Panc1 (cell line): ENCODE measurements around the gene LPA. TPM values are rescaled to one million over a fixed set of nuclear protein-coding genes. Genes with fewer than 3 reads are reported as not detected.

Source experiments
- ATAC-seq: fragments of 200-7000 bp; cut with Tn5 transposase; 2 replicates; pipeline ENCODE4 v1.9.1; 2020; ENCODE audit warnings: mild to moderate bottlenecking, moderate library complexity
- BruUV-seq: library from RNA; stranded (reverse); fragments of 400-500 nt; replicated peaks from 2 replicates; lab custom pipeline; 2021; lab: Mats Ljungman, UMichigan
- CTCF ChIA-PET: fragments of 300-600 bp; sonication (Branson Sonifier 250); formaldehyde crosslinking; loops from one replicate; lab custom pipeline; 2022; ENCODE audit warnings: antibody characterized with exemption; lab: Charles Lee
- POLR2A ChIA-PET: fragments of 300-600 bp; sonication (Branson Sonifier 250); formaldehyde crosslinking; loops from one replicate; lab custom pipeline; 2022; ENCODE audit warnings: antibody characterized with exemption; lab: Charles Lee
- DNase-seq: peaks from one replicate; pipeline ENCODE4 v3.0.0-alpha.2; 2010; ENCODE audit warnings: low read depth, low spot score
- H3K27ac ChIP-seq: 2 replicates; pipeline ENCODE4 v1.5.1; 2011; ENCODE audit warnings: mild to moderate bottlenecking, low read length, inconsistent platforms
- H3K27me3 ChIP-seq: fragments of 200-500 bp; sonication (Bioruptor generic); 2 replicates; pipeline ENCODE4 v1.6.0; 2014; ENCODE audit warnings: low read length, inconsistent platforms; ENCODE audit not compliant: control insufficient read depth, insufficient read depth
- H3K36me3 ChIP-seq: fragments of 200-500 bp; sonication (Bioruptor generic); 2 replicates; pipeline ENCODE4 v1.5.1; 2014; ENCODE audit warnings: inconsistent platforms, mild to moderate bottlenecking, low read length, moderate library complexity; ENCODE audit not compliant: control insufficient read depth, insufficient read depth
- H3K4me1 ChIP-seq: 2 replicates; pipeline ENCODE4 v1.5.1; 2011; ENCODE audit warnings: inconsistent platforms, mild to moderate bottlenecking, low read length, moderate library complexity; ENCODE audit not compliant: control insufficient read depth, insufficient read depth
- H3K4me3 ChIP-seq, 2 experiments: 2 replicates each; pipeline ENCODE4 v1.5.1; 2011 to 2012; ENCODE audit warnings: low read depth in 2 of 2, low read length in 2 of 2, mild to moderate bottlenecking in 2 of 2, inconsistent platforms in 1 of 2, moderate library complexity in 1 of 2
- H3K9me3 ChIP-seq: fragments of 200-500 bp; sonication (Bioruptor generic); 2 replicates; pipeline ENCODE4 v1.5.1; 2014; ENCODE audit warnings: low read depth, mild to moderate bottlenecking, inconsistent platforms, low read length, moderate library complexity; ENCODE audit not compliant: control insufficient read depth, insufficient read depth
- POLR2AphosphoS5 ChIP-seq: IDR thresholded peaks from 2 replicates; pipeline ENCODE4 v1.6.1; 2012; ENCODE audit warnings: mild to moderate bottlenecking, low read depth, low read length, moderate library complexity
- REST ChIP-seq, 2 experiments: IDR thresholded peaks; 2 replicates each; pipeline ENCODE4 v1.6.1; 2011 to 2012; ENCODE audit warnings: low read depth in 2 of 2, control low read depth in 1 of 2, low read length in 1 of 2, mild to moderate bottlenecking in 1 of 2, moderate library complexity in 1 of 2; ENCODE audit not compliant: insufficient read depth in 1 of 2
- SIN3A ChIP-seq: IDR thresholded peaks from 2 replicates; pipeline ENCODE4 v1.6.1; 2012; ENCODE audit warnings: low read depth, mild to moderate bottlenecking, low read length, moderate library complexity, borderline replicate concordance; ENCODE audit not compliant: insufficient read depth
- TCF7L2 ChIP-seq: IDR thresholded peaks from 2 replicates; pipeline ENCODE4 v1.6.1; 2011; ENCODE audit warnings: mild to moderate bottlenecking, low read depth, low read length, inconsistent platforms
- in situ Hi-C: cut with HindIII; loops from 2 replicates; pipeline ENCODE4 v1.10.0; 2016; ENCODE audit warnings: low sequenced_read_pairs, low pct_unique_long_range_greater_than_20kb
- intact Hi-C: fragments of 100-400 bp; cut with micrococcal nuclease; formaldehyde crosslinking; loops from one replicate; pipeline ENCODE4 v1.10.0; 2022; ENCODE audit not compliant: unreplicated experiment
- total RNA-seq: library from RNA; stranded (reverse); gene quantifications from one replicate; pipeline ENCODE4 v1.2.1, GENCODE V29; 2021; ENCODE audit not compliant: unreplicated experiment
- TF ChIP-seq, protein P1 (sequence below): fragments of 450-650 bp; IDR thresholded peaks from 2 replicates; pipeline ENCODE4 v1.5.1; 2017; ENCODE audit warnings: mild to moderate bottlenecking

The LPA gene
- total RNA-seq, 1 experiment from 2014 or later = 0.21 TPM

DNA sequence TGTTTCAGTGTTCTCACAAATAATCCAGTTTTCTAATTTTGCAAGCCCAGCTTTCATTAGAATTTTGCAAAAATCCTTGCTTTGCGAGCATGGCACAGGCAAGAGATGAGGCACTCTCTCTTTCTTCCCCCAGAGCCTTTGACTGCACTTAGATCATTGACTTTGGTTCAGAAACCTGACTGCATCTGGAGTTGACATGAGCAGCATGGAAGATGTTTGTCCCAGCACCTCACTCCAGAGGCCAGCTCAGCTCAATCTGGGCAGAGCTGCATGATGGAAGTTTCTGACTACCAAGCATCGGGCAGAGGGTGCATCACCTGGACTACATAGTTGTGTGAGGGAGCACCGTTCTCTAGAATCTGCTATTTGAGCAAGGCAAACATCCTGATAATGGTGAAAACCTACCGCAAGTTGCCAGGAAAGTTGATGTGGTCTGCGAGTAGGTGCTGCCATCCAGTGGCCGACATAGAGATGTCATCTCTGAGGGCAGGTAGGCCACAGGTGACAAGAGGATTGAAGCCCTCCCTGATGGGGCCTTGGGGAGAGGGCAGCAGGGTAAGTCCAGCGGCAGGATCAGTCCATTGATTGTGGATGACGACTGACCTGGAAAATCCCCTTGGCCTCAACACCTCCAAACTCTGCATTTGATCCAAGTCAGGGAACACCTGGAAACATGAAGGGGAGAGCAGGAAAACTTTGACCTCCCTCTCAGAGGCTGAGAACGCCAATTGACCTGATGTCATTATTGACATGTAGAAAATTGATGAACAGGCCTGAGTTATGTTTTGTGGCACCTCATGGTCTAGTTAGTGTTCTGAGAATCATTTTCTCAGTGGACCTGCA lies 3.8 kb upstream of the LPA start:
- CTCF ChIA-PET = no interaction called here
- BruUV-seq = no TSS peak
- POLR2A ChIA-PET = no interaction called here
- peak; percentile 83 for ATAC-seq
- Histone ChIP-seq H3K27ac (no peak overlapping the region), H3K27me3 (no peaks in the 10 kb centered on the region), H3K9me3 (no peaks in the 10 kb centered on the region), H3K4me3 (no peak overlapping the region), H3K4me1 (no peaks in the 10 kb centered on the region), H3K36me3 (no peaks in the 10 kb centered on the region)
- TF ChIP-seq, protein P1, sequence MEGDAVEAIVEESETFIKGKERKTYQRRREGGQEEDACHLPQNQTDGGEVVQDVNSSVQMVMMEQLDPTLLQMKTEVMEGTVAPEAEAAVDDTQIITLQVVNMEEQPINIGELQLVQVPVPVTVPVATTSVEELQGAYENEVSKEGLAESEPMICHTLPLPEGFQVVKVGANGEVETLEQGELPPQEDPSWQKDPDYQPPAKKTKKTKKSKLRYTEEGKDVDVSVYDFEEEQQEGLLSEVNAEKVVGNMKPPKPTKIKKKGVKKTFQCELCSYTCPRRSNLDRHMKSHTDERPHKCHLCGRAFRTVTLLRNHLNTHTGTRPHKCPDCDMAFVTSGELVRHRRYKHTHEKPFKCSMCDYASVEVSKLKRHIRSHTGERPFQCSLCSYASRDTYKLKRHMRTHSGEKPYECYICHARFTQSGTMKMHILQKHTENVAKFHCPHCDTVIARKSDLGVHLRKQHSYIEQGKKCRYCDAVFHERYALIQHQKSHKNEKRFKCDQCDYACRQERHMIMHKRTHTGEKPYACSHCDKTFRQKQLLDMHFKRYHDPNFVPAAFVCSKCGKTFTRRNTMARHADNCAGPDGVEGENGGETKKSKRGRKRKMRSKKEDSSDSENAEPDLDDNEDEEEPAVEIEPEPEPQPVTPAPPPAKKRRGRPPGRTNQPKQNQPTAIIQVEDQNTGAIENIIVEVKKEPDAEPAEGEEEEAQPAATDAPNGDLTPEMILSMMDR = peak; percentile 82
- no peak for TF ChIP-seq SIN3A
- TF ChIP-seq POLR2AphosphoS5 = no peak
- intact Hi-C loops = loop anchor here (1.0 kb wide), 1 partner anchor 148 kb away; no protein-coding TSS in a partner anchor
- in situ Hi-C loops = no loop called here
- peak; percentile 25 for DNase-seq

DNA sequence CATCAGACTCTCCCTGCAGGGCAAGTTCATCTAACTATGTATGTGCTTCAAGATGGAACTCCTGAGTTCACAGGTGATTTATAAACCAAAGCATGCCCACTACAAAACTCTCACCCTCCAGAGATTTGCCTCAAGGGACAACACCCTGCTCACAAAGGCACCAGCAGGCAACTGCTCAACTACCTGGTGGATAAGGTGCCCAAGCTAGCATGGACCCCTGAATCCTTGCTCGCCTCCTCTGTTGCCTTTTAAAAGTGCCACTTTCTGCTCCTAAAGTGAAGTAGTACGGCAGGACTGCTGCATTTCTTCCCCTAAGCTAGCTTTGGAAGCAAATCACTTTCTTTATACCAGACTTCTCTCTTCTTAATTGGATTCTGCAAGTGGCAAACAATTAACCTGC lies 1.2 kb downstream of the LPA start:
- CTCF ChIA-PET = no interaction called here
- no peak for ATAC-seq
- POLR2A ChIA-PET = no interaction called here
- no peaks in the 10 kb centered on the region for H3K4me1 ChIP-seq
- intact Hi-C loops (no loop called here), in situ Hi-C loops (no loop called here)
- H3K27me3 ChIP-seq = no peaks in the 10 kb centered on the region; the same call in 1 of the 2 replicates
- TF ChIP-seq TCF7L2 (no peak), REST (IDR thresholded peaks at IDR 0.05; ENCODE audit: insufficient read depth in 1 of 2, low read depth in 2 of 2, low read length in 1 of 2) (no peak), POLR2AphosphoS5 (no peak), SIN3A (no peak)
- TF ChIP-seq, protein P1 = no peak
- no peaks in the 10 kb centered on the region for H3K36me3 ChIP-seq
- no peak overlapping the region for H3K4me3 ChIP-seq
- H3K27ac ChIP-seq = no peak overlapping the region
- BruUV-seq = no TSS peak
- no peak for DNase-seq
- no peaks in the 10 kb centered on the region for H3K9me3 ChIP-seq
